GM18870 (cell line): Measurements from ENCODE around the gene QSOX2.
"Not testable (repeated sequence)": the region's sequence is repeated elsewhere in the genome, so short reads cannot be mapped to it uniquely, and the experiment has no call there.

ENCODE experiments used
- ATAC-seq: cut with Tn5 transposase; IDR thresholded peaks from one replicate; pipeline ENCODE4 v1.9.1; 2021; ENCODE audit warnings: moderate library complexity; ENCODE audit not compliant: unreplicated experiment

QSOX2 gene

GRCh38 chr9:136266641-136267040, 21.0 kb upstream of the QSOX2 start:
- not testable (repeated sequence) for ATAC-seq

GRCh38 chr9:136265561-136266355, 20.1 kb upstream of the QSOX2 start:
- ATAC-seq, result no peak

- no peak for ATAC-seq
Measured at GRCh38 chr9:136264441-136265405, 19.1 kb upstream of the QSOX2 start.

GRCh38 chr9:136264031-136264430, 18.4 kb upstream of the QSOX2 start:
- no peak for ATAC-seq

GRCh38 chr9:136262671-136263178, 17.1 kb upstream of the QSOX2 start:
- ATAC-seq, result no peak

GRCh38 chr9:136261686-136262430, 16.2 kb upstream of the QSOX2 start:
- ATAC-seq, result no peak

- ATAC-seq, result no peak
Measured at GRCh38 chr9:136260936-136261472, 15.4 kb upstream of the QSOX2 start.

GRCh38 chr9:136260521-136260920, 14.9 kb upstream of the QSOX2 start:
- no peak for ATAC-seq

- no peak for ATAC-seq
Measured at GRCh38 chr9:136259836-136260235, 14.2 kb upstream of the QSOX2 start.

GRCh38 chr9:136259517-136259813, 13.9 kb upstream of the QSOX2 start:
- no peak for ATAC-seq

- no peak for ATAC-seq
Measured at GRCh38 chr9:136258786-136259516, 13.3 kb upstream of the QSOX2 start.

GRCh38 chr9:136258299-136258625, 12.7 kb upstream of the QSOX2 start:
- no peak for ATAC-seq

- no peak for ATAC-seq
Measured at GRCh38 chr9:136257381-136258298, 12.0 kb upstream of the QSOX2 start.

GRCh38 chr9:136255896-136256890, 10.6 kb upstream of the QSOX2 start:
- ATAC-seq, result no peak

- ATAC-seq, result no peak
Measured at GRCh38 chr9:136255166-136255538, 9.5 kb upstream of the QSOX2 start.

- ATAC-seq, result no peak
Measured at GRCh38 chr9:136254381-136255165, 9.0 kb upstream of the QSOX2 start.
